SU-DHL-6 (cell line): ENCODE results near the gene GSG1.

ENCODE experiments used
- H2AFZ ChIP-seq: fragments of 200-600 bp; sonication (generic); 2 replicates; pipeline ENCODE4 v1.6.1; 2014; ENCODE audit warnings: low read depth, mild to moderate bottlenecking, moderate library complexity, mixed read lengths, antibody characterized with exemption, low read length; ENCODE audit not compliant: severe bottlenecking
- H3F3A ChIP-seq: fragments of 200-600 bp; shearing (Covaris generic); 2 replicates; pipeline ENCODE4 v1.6.0; 2016; ENCODE audit warnings: antibody characterized with exemption, mild to moderate bottlenecking; ENCODE audit not compliant: insufficient read depth
- H3K27ac ChIP-seq: fragments of 200-600 bp; sonication (generic); 2 replicates; pipeline ENCODE4 v1.5.1; 2016; ENCODE audit warnings: low read depth, mild to moderate bottlenecking, low read length, moderate library complexity, mixed read lengths
- H3K27me3 ChIP-seq: fragments of 200-600 bp; sonication (generic), shearing (Covaris generic); 2 replicates; pipeline ENCODE4 v1.6.0; 2014; ENCODE audit warnings: mild to moderate bottlenecking, low read length
- H3K36me3 ChIP-seq: fragments of 200-600 bp; sonication (generic); 2 replicates; pipeline ENCODE4 v1.6.1; 2014; ENCODE audit warnings: mild to moderate bottlenecking, low read length, mixed read lengths
- H3K4me2 ChIP-seq: fragments of 300-600, 200-600 bp; shearing (Covaris generic), sonication (generic); 2 replicates; pipeline ENCODE4 v1.6.0; 2014; ENCODE audit warnings: low read length, low read depth, mild to moderate bottlenecking; ENCODE audit not compliant: poor library complexity, severe bottlenecking
- H3K4me3 ChIP-seq: fragments of 200-600 bp; sonication (generic); 2 replicates; pipeline ENCODE4 v1.5.1; 2014; ENCODE audit warnings: antibody characterized with exemption, low read length, mild to moderate bottlenecking, mixed read lengths; ENCODE audit not compliant: insufficient read depth, poor library complexity, severe bottlenecking
- H3K79me2 ChIP-seq: fragments of 200-600 bp; sonication (generic); 2 replicates; pipeline ENCODE4 v1.6.1; 2014; ENCODE audit warnings: mild to moderate bottlenecking, low read length, moderate library complexity; ENCODE audit not compliant: insufficient read depth
- H3K9ac ChIP-seq: fragments of 200-600 bp; sonication (generic); 2 replicates; pipeline ENCODE4 v1.7.0; 2014; ENCODE audit warnings: mild to moderate bottlenecking, low read length
- H3K9me2 ChIP-seq: fragments of 200-600 bp; sonication (generic); replicated peaks from 2 replicates; pipeline ENCODE4 v1.6.1; 2014; ENCODE audit warnings: low read length; ENCODE audit not compliant: insufficient read depth
- H3K9me3 ChIP-seq: fragments of 200-600 bp; sonication (generic); 2 replicates; pipeline ENCODE4 v1.6.1; 2014; ENCODE audit warnings: low read length, mixed read lengths; ENCODE audit not compliant: insufficient read depth
- H4K20me1 ChIP-seq: fragments of 200-600 bp; sonication (generic); 2 replicates; pipeline ENCODE4 v1.6.1; 2014; ENCODE audit warnings: low read depth, mild to moderate bottlenecking, antibody characterized with exemption, low read length, moderate library complexity, mixed read lengths
- CTCF ChIP-seq: fragments of 200-600 bp; sonication (generic); IDR thresholded peaks from one replicate; pipeline ENCODE4 v1.5.1; 2017; ENCODE audit warnings: antibody characterized with exemption, mild to moderate bottlenecking, low read length, moderate library complexity; ENCODE audit not compliant: insufficient read depth, poor library complexity, severe bottlenecking
- EZH2phosphoT487 ChIP-seq: fragments of 200-600 bp; sonication (generic), shearing (Covaris generic); conservative IDR thresholded peaks from 2 replicates; pipeline ENCODE4 v1.6.1; 2018; ENCODE audit warnings: mild to moderate bottlenecking, antibody characterized with exemption, low read length, moderate library complexity, mixed read lengths

GSG1 gene

DNA sequence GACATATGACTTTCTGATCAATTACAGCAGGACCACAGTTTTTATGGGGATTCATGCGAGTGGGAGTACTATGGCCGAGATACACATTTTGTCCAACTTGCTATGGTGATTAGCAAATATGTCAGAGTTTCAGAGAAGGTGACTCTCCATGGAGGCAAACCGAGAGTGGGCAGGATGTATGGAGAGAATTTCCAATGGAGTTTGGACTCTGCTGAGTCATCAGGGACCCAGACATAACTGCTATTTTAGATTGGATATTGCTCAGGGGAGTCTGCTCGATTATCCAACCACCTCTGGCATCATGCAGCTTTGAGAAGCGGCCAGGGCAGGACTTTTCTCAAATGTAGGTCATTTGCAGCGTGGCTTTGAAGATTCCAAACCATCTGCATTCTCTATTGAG, 9.5 kb upstream of the GSG1 start:
- Histone ChIP-seq H3K4me3 (no peak overlapping the region), H3K9me3 (no peaks in the 10 kb centered on the region), H3K27ac (no peak overlapping the region), H3K36me3 (no peaks in the 10 kb centered on the region), H3K27me3 (no peaks in the 10 kb centered on the region), H2AFZ (no peak overlapping the region), H3K9ac (no peak overlapping the region), H4K20me1 (no peaks in the 10 kb centered on the region), H3K79me2 (no peaks in the 10 kb centered on the region), H3K4me2 (no peak overlapping the region), H3F3A (no peaks in the 10 kb centered on the region), H3K9me2 (no peaks in the 10 kb centered on the region)
- TF ChIP-seq CTCF (no peak), EZH2phosphoT487 (no peak)

DNA sequence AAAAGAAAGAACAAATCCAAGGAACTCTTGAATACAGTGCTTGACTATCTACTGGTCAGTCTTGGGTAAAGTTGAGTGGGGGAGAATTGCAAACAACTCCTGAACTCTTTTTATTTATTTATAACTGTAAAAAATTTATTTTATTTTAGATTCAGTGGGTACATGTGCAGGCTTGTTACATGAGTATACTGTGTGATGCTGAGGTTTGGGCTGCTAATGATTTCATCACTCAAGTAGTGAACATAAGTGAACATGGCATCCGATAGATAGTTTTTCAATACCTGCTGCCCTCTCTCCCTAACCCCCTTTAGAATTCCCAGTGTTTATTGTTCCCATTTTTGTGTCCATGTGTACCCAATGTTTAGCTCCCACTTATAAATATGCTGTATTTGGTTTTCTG, 3.2 kb upstream of the GSG1 start:
- Histone ChIP-seq H3K4me2 (no peak overlapping the region), H2AFZ (no peak overlapping the region), H3K27me3 (no peaks in the 10 kb centered on the region), H3K27ac (no peak overlapping the region), H3F3A (no peaks in the 10 kb centered on the region), H3K9me2 (no peaks in the 10 kb centered on the region), H3K79me2 (no peaks in the 10 kb centered on the region), H3K4me3 (no peak overlapping the region), H3K9me3 (no peaks in the 10 kb centered on the region), H4K20me1 (no peaks in the 10 kb centered on the region), H3K36me3 (no peaks in the 10 kb centered on the region), H3K9ac (no peak overlapping the region)
- TF ChIP-seq CTCF = no peak
- no peak for TF ChIP-seq EZH2phosphoT487

DNA sequence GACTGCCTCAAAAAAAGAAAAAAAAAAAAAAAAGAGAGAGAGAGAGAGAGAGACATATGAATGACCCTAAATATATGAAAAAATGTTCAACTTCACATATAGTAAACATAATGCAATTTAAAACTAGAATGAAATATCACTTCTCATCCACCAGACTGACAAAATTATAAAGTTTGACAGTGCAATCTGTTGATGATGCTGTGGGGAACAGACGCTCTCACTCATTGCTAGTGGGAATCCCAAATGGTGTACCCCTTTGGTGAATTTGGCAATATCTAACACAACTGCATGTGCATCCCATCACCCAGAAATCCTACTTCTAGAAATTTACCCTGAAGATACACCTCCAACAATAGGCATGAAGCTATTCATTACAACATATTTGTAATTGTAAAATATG, 2.3 kb upstream of the GSG1 start:
- no peaks in the 10 kb centered on the region for H3K79me2 ChIP-seq
- no peak overlapping the region for H3K4me3 ChIP-seq
- no peaks in the 10 kb centered on the region for H3K27me3 ChIP-seq
- H3K36me3 ChIP-seq = no peaks in the 10 kb centered on the region
- no peak overlapping the region for H3K9ac ChIP-seq
- H3K9me3 ChIP-seq = no peaks in the 10 kb centered on the region
- TF ChIP-seq EZH2phosphoT487 (no peak), CTCF (no peak)
- H3K27ac ChIP-seq = no peak overlapping the region
- no peaks in the 10 kb centered on the region for H3F3A ChIP-seq
- no peaks in the 10 kb centered on the region for H4K20me1 ChIP-seq
- no peak overlapping the region for H2AFZ ChIP-seq
- H3K4me2 ChIP-seq = no peak overlapping the region
- no peaks in the 10 kb centered on the region for H3K9me2 ChIP-seq

GRCh38 chr12:13104409-13104808, 942 bp upstream of the GSG1 start:
- no peak overlapping the region for H3K4me2 ChIP-seq
- no peaks in the 10 kb centered on the region for H4K20me1 ChIP-seq
- H3K27me3 ChIP-seq = no peaks in the 10 kb centered on the region
- no peaks in the 10 kb centered on the region for H3F3A ChIP-seq
- no peaks in the 10 kb centered on the region for H3K36me3 ChIP-seq
- no peaks in the 10 kb centered on the region for H3K9me3 ChIP-seq
- TF ChIP-seq EZH2phosphoT487 = no peak
- no peak for TF ChIP-seq CTCF
- no peak overlapping the region for H3K27ac ChIP-seq
- no peak overlapping the region for H2AFZ ChIP-seq
- H3K4me3 ChIP-seq = no peak overlapping the region
- H3K79me2 ChIP-seq = no peaks in the 10 kb centered on the region
- no peaks in the 10 kb centered on the region for H3K9me2 ChIP-seq
- no peak overlapping the region for H3K9ac ChIP-seq
